Caki2 (cell line): ENCODE data around the gene RASD2. TPM values are rescaled to one million over a fixed set of nuclear protein-coding genes. Genes with fewer than 3 reads are reported as not detected.
A peak's percentile ranks its signal among the peaks of the same experiment; 100 is the strongest.

Experiments used
- DNase-seq: peaks from one replicate; pipeline ENCODE4 v3.0.0-alpha.2; 2015; ENCODE audit warnings: low read depth
- in situ Hi-C: cut with HindIII; loops from 2 replicates; pipeline ENCODE4 v1.10.0; 2016; ENCODE audit warnings: low sequenced_read_pairs, low pct_unique_long_range_greater_than_20kb, mixed read lengths
- total RNA-seq: library from RNA; depleted of rRNA; stranded (reverse); fragments of >200 nt; shearing (Covaris generic); gene quantifications from 2 replicates; pipeline ENCODE4 v1.2.3, GENCODE V29; 2014; ENCODE audit warnings: low replicate concordance

RASD2 gene
- total RNA-seq, 1 experiment from 2014 or later: 0.10 TPM

GRCh38 chr22:35534091-35534490 lies 6.5 kb upstream of the RASD2 start:
- no peak for DNase-seq
- in situ Hi-C loops: no loop called here

GRCh38 chr22:35537232-35537631 lies 3.4 kb upstream of the RASD2 start:
- no peak for DNase-seq
- in situ Hi-C loops: no loop called here

- in situ Hi-C loops: no loop called here
- no peak for DNase-seq
These were observed 1.8 kb upstream of the RASD2 start for GRCh38 chr22:35538801-35539321.

- DNase-seq: no peak
- in situ Hi-C loops: no loop called here
These were observed 1.1 kb upstream of the RASD2 start for GRCh38 chr22:35539487-35539886.

- DNase-seq: peak; percentile 42
- in situ Hi-C loops: no loop called here
These were observed 579 bp upstream of the RASD2 start for GRCh38 chr22:35539910-35540594.

GRCh38 chr22:35541254-35541748 lies 670 bp downstream of the RASD2 start:
- no peak for DNase-seq
- in situ Hi-C loops: no loop called here

GRCh38 chr22:35542157-35542938 lies 1.7 kb downstream of the RASD2 start:
- no peak for DNase-seq
- in situ Hi-C loops: no loop called here

- in situ Hi-C loops: no loop called here
- no peak for DNase-seq
These were observed 2.4 kb downstream of the RASD2 start for GRCh38 chr22:35542939-35543516.

GRCh38 chr22:35543702-35544101 lies 3.1 kb downstream of the RASD2 start:
- in situ Hi-C loops: no loop called here
- no peak for DNase-seq

GRCh38 chr22:35544189-35544588 lies 3.6 kb downstream of the RASD2 start:
- in situ Hi-C loops: no loop called here
- DNase-seq: no peak

GRCh38 chr22:35544827-35545226 lies 4.2 kb downstream of the RASD2 start:
- in situ Hi-C loops: no loop called here
- DNase-seq: no peak

GRCh38 chr22:35546886-35547285 lies 6.3 kb downstream of the RASD2 start:
- no peak for DNase-seq
- in situ Hi-C loops: no loop called here

- in situ Hi-C loops: no loop called here
- DNase-seq: no peak
These were observed 7.5 kb downstream of the RASD2 start for GRCh38 chr22:35547987-35548721.

GRCh38 chr22:35548722-35549112 lies 8.1 kb downstream of the RASD2 start:
- in situ Hi-C loops: no loop called here
- no peak for DNase-seq

GRCh38 chr22:35549328-35549727 lies 8.7 kb downstream of the RASD2 start:
- DNase-seq: no peak
- in situ Hi-C loops: no loop called here

- in situ Hi-C loops: no loop called here
- no peak for DNase-seq
These were observed 11.0 kb downstream of the RASD2 start for GRCh38 chr22:35551549-35552177.

GRCh38 chr22:35552196-35552842 lies 11.7 kb downstream of the RASD2 start:
- DNase-seq: peak; percentile 67
- in situ Hi-C loops: no loop called here

GRCh38 chr22:35552846-35553245 lies 12.2 kb downstream of the RASD2 start:
- in situ Hi-C loops: no loop called here
- no peak for DNase-seq
